ENCODE measurements around the gene MYCBP2.

The MYCBP2 gene

DNA sequence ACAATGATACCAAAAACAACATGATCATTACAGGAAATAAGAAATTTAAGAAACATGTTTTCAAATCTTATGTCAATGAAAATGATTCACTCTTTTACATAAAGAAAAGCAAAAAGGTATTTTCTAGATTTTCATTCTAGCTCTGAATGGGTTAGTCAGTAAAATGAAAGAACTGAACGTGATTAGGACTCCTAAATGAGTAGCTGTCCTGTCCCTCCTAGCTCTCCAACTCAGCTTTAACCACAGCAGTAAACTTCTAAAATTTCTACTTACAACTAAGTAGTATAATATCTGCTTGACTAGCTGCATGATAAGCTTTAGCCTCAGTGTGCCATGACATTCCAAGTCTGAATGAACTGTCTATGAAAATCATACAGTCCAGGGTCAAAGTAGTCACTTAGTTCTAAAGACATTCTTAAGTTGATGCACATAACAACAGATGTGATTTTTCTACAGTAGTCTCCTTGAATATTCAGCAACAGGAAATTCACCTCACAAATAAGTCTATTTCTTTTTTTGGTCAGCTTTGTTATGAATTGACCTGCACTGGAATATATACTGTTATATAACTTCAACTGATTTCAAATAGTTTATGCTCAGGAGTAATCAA, 136.4 kb downstream of the MYCBP2 start:
- DNase-seq (ENCODE audit: low read depth) = no peak
- H3K4me3 ChIP-seq (ENCODE audit: low read length) = no peak overlapping the region

DNA sequence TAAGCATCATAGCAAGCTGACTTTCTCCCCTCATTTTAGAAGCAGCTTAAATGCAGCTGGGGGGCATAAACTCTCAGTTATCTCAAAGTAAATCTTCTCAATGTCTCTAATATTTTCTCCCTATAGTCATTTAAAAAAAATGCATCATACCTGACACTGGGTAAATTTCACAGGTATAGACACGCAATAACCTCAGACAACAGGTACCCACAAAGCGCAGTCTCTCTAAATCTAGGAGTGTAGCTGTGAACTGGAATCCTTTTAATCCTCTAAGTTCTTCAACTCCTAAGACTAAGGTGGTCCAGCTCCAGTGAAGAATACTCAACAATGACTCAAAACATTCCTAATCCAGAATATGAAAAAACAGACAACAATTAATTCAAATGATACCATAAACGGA, 141.2 kb downstream of the MYCBP2 start:
- H3K4me3 ChIP-seq (ENCODE audit: low read length) = no peak overlapping the region
- TF ChIP-seq, protein P1, sequence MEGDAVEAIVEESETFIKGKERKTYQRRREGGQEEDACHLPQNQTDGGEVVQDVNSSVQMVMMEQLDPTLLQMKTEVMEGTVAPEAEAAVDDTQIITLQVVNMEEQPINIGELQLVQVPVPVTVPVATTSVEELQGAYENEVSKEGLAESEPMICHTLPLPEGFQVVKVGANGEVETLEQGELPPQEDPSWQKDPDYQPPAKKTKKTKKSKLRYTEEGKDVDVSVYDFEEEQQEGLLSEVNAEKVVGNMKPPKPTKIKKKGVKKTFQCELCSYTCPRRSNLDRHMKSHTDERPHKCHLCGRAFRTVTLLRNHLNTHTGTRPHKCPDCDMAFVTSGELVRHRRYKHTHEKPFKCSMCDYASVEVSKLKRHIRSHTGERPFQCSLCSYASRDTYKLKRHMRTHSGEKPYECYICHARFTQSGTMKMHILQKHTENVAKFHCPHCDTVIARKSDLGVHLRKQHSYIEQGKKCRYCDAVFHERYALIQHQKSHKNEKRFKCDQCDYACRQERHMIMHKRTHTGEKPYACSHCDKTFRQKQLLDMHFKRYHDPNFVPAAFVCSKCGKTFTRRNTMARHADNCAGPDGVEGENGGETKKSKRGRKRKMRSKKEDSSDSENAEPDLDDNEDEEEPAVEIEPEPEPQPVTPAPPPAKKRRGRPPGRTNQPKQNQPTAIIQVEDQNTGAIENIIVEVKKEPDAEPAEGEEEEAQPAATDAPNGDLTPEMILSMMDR (conservative IDR thresholded peaks at IDR 0.05; ENCODE audit: low read length) = no peak
- no peak for DNase-seq (ENCODE audit: low read depth)

More for the DNA sequence above, 136.4 kb downstream of the MYCBP2 start:
- TF ChIP-seq, protein P1 (conservative IDR thresholded peaks at IDR 0.05; ENCODE audit: low read length) = no peak

DNA sequence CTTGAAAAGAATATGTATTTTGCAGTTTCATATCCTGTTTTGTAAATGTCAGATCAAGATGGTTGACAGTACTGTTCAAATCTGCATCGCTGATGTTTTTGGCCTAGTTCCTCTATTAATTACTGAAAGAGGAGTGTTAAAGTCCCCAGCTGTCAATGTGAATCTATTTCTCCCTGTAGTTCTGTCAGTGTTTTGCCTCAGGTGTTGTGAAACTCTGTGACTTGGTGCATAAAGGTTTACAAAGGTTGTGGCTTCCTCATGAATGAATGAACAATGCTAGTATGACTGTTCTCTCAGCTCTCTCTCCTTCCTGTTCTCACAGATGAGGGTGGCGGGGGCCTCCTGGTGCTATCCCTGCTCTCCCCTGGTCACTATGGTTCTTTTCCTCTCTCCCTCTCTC, 142.4 kb downstream of the MYCBP2 start:
- no peak for DNase-seq (ENCODE audit: low read depth)
- no peak overlapping the region for H3K4me3 ChIP-seq (ENCODE audit: low read length)
- TF ChIP-seq, protein P1 (conservative IDR thresholded peaks at IDR 0.05; ENCODE audit: low read length) = no peak

DNA sequence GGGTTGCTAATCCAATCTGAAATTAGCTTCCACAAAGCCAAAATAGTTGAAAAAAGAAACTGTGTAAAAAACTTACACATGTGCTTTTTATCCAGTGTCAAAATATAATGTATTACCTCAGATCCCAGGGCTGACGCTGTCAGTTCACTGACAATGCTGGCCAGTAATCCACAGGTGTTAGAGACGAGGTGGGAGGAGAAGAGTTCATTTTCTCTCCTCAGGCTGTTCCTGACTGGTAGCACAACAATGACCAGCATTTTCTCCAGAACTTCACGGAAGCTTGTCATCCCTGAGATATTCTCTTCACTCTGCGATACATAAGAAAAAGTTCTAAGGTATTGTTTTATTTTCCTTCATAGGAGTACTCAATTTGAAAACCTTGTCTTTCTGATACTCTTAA, 146.9 kb downstream of the MYCBP2 start:
- DNase-seq (ENCODE audit: low read depth) = no peak
- TF ChIP-seq, protein P1 (conservative IDR thresholded peaks at IDR 0.05; ENCODE audit: low read length) = no peak
- no peak overlapping the region for H3K4me3 ChIP-seq (ENCODE audit: low read length)

DNA sequence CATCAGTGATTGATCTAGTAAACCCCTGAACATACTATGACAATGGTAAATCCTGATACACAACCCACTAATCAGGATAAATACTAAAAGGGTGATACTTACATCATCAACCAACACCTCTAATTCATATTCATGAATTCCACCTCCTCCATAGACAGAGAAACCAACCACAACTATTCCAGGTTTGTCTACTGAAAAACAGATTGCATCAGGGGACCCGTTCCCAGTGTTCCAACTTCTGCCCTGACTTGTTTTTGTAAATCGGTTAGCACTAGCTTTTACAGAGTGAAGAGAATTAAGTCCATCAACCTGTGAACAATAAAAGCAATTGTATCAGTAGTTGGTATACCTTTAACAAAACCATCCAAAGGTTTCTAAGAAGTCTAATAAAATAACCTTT, 149.2 kb downstream of the MYCBP2 start:
- TF ChIP-seq, protein P1 (conservative IDR thresholded peaks at IDR 0.05; ENCODE audit: low read length) = no peak
- DNase-seq (ENCODE audit: low read depth) = no peak

DNA sequence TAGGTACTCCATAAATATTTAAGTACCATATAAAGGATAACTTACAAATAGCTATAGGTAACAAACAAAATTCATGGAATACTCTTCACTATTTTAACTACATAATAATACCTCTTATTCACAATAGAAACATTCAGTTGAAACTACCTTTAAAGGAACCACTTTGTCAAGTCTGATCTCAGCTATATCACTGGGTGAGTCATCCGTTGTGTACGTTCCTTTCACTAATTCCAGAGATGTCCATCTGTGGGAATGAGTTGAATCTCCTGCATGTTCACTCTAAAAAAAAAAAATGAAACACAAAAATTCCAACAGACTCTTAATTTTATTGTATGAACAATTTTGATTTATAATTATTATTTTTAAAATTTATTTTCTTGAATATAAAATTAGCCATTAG, 150.5 kb downstream of the MYCBP2 start:
- TF ChIP-seq, protein P1 (conservative IDR thresholded peaks at IDR 0.05; ENCODE audit: low read length) = no peak
- H3K4me3 ChIP-seq (ENCODE audit: low read length) = no peak overlapping the region
- peak; percentile 13 for DNase-seq (ENCODE audit: low read depth)

More for the DNA sequence above, 149.2 kb downstream of the MYCBP2 start:
- no peak overlapping the region for H3K4me3 ChIP-seq (ENCODE audit: low read length)

DNA sequence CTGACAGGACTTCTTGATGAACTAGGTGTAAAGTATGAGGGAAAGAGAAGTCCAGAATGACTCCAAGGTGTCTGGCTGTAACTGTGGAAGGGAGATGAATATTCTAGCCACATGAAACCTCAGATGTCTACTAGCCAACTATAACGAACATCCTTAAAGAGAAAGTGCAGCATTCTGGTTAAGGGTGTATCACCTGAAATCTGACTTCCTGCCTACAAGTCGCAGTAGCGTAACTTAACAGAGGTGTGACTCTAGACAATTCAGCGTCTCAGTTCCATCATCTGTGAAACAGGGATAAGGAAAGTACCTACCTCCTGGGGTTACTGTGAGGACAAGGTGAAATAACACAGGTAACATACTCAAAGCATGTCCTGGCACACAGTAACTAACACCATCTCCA, 154.2 kb downstream of the MYCBP2 start:
- H3K4me3 ChIP-seq (ENCODE audit: low read length) = no peak overlapping the region
- TF ChIP-seq, protein P1 (conservative IDR thresholded peaks at IDR 0.05; ENCODE audit: low read length) = no peak

More for the DNA sequence above, 154.2 kb downstream of the MYCBP2 start:
- DNase-seq (ENCODE audit: low read depth) = no peak

All from AG10803 (cell line).